ENCODE measurements around the gene ATP6V1G2. TPM values are rescaled to one million over a fixed set of nuclear protein-coding genes. Genes with fewer than 3 reads are reported as not detected.
A peak's percentile ranks its signal among the peaks of the same experiment; 100 is the strongest.

The ATP6V1G2 gene
- total RNA-seq, 1 donor from 2014 or later: 5.1 TPM

DNA sequence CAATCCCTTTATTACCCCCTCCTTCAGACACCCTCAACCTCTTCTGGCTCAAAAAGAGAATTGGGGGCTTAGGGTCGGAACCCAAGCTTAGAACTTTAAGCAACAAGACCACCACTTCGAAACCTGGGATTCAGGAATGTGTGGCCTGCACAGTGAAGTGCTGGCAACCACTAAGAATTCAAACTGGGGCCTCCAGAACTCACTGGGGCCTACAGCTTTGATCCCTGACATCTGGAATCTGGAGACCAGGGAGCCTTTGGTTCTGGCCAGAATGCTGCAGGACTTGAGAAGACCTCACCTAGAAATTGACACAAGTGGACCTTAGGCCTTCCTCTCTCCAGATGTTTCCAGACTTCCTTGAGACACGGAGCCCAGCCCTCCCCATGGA lies 31.2 kb upstream of the ATP6V1G2 start:
- Mint-ChIP-seq H3K27me3 (ENCODE audit: low read depth) (peaks cover 18% of the 10 kb centered on the region), H3K9me3 (no peaks in the 10 kb centered on the region), H3K4me1 (peaks cover 16% of the 10 kb centered on the region), H3K36me3 (ENCODE audit: low read depth) (no peaks in the 10 kb centered on the region), H3K27ac (ENCODE audit: unreplicated experiment) (no peak overlapping the region), H3K4me3 (no peak overlapping the region)
- TF ChIP-seq, protein P1, sequence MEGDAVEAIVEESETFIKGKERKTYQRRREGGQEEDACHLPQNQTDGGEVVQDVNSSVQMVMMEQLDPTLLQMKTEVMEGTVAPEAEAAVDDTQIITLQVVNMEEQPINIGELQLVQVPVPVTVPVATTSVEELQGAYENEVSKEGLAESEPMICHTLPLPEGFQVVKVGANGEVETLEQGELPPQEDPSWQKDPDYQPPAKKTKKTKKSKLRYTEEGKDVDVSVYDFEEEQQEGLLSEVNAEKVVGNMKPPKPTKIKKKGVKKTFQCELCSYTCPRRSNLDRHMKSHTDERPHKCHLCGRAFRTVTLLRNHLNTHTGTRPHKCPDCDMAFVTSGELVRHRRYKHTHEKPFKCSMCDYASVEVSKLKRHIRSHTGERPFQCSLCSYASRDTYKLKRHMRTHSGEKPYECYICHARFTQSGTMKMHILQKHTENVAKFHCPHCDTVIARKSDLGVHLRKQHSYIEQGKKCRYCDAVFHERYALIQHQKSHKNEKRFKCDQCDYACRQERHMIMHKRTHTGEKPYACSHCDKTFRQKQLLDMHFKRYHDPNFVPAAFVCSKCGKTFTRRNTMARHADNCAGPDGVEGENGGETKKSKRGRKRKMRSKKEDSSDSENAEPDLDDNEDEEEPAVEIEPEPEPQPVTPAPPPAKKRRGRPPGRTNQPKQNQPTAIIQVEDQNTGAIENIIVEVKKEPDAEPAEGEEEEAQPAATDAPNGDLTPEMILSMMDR (conservative IDR thresholded peaks at IDR 0.05): no peak
- no peak for DNase-seq (ENCODE audit: low read depth, low spot score)

DNA sequence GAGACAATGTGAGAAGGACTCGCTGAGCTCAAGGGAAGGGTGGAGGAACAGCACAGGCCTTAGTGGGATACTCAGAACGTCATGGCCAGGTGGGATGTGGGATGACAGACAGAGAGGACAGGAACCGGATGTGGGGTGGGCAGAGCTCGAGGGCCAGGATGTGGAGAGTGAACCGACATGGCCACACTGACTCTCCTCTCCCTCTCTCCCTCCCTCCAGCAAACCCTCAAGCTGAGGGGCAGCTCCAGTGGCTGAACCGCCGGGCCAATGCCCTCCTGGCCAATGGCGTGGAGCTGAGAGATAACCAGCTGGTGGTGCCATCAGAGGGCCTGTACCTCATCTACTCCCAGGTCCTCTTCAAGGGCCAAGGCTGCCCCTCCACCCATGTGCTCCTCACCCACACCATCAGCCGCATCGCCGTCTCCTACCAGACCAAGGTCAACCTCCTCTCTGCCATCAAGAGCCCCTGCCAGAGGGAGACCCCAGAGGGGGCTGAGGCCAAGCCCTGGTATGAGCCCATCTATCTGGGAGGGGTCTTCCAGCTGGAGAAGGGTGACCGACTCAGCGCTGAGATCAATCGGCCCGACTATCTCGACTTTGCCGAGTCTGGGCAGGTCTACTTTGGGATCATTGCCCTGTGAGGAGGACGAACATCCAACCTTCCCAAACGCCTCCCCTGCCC lies 30.6 kb upstream of the ATP6V1G2 start:
- Mint-ChIP-seq H3K27me3 (ENCODE audit: low read depth) (peaks cover 18% of the 10 kb centered on the region), H3K9me3 (no peaks in the 10 kb centered on the region), H3K36me3 (ENCODE audit: low read depth) (no peaks in the 10 kb centered on the region), H3K4me1 (peaks cover 16% of the 10 kb centered on the region), H3K27ac (ENCODE audit: unreplicated experiment) (peak overlapping the region; percentile 35), H3K4me3 (no peak overlapping the region)
- DNase-seq (ENCODE audit: low read depth, low spot score): no peak
- TF ChIP-seq, protein P1 (conservative IDR thresholded peaks at IDR 0.05): no peak

DNA sequence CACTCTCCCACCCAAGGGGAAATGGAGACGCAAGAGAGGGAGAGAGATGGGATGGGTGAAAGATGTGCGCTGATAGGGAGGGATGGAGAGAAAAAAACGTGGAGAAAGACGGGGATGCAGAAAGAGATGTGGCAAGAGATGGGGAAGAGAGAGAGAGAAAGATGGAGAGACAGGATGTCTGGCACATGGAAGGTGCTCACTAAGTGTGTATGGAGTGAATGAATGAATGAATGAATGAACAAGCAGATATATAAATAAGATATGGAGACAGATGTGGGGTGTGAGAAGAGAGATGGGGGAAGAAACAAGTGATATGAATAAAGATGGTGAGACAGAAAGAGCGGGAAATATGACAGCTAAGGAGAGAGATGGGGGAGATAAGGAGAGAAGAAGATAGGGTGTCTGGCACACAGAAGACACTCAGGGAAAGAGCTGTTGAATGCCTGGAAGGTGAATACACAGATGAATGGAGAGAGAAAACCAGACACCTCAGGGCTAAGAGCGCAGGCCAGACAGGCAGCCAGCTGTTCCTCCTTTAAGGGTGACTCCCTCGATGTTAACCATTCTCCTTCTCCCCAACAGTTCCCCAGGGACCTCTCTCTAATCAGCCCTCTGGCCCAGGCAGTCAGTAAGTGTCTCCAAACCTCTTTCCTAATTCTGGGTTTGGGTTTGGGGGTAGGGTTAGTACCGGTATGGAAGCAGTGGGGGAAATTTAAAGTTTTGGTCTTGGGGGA lies 29.7 kb upstream of the ATP6V1G2 start:
- TF ChIP-seq, protein P1 (conservative IDR thresholded peaks at IDR 0.05): no peak
- Mint-ChIP-seq H3K27me3 (ENCODE audit: low read depth) (peaks cover 8% of the 10 kb centered on the region), H3K4me3 (no peak overlapping the region), H3K4me1 (peaks cover 7% of the 10 kb centered on the region), H3K27ac (ENCODE audit: unreplicated experiment) (no peak overlapping the region), H3K9me3 (no peaks in the 10 kb centered on the region), H3K36me3 (ENCODE audit: low read depth) (no peaks in the 10 kb centered on the region)
- no peak for DNase-seq (ENCODE audit: low read depth, low spot score)

DNA sequence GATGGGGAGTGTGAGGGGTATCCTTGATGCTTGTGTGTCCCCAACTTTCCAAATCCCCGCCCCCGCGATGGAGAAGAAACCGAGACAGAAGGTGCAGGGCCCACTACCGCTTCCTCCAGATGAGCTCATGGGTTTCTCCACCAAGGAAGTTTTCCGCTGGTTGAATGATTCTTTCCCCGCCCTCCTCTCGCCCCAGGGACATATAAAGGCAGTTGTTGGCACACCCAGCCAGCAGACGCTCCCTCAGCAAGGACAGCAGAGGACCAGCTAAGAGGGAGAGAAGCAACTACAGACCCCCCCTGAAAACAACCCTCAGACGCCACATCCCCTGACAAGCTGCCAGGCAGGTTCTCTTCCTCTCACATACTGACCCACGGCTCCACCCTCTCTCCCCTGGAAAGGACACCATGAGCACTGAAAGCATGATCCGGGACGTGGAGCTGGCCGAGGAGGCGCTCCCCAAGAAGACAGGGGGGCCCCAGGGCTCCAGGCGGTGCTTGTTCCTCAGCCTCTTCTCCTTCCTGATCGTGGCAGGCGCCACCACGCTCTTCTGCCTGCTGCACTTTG lies 29.0 kb upstream of the ATP6V1G2 start, which contains the start of gene TNF:
Gene TNF, plus strand, starts transcription at position 231 of the 567 bp plus-strand sequence. Its CDS starts 177 bp downstream, at position 408.
- H3K4me3 Mint-ChIP-seq: no peak within 1 kb of the TSS
- no peak for DNase-seq (ENCODE audit: low read depth, low spot score)
- no peaks in the 10 kb centered on the region for H3K36me3 Mint-ChIP-seq (ENCODE audit: low read depth)
- H3K9me3 Mint-ChIP-seq: no peaks in the 10 kb centered on the region
- peaks cover 3% of the 10 kb centered on the region for H3K27me3 Mint-ChIP-seq (ENCODE audit: low read depth)
- no peak within 1 kb of the TSS for H3K27ac Mint-ChIP-seq (ENCODE audit: unreplicated experiment)
- TF ChIP-seq, protein P1 (conservative IDR thresholded peaks at IDR 0.05): no peak
- peaks cover 2% of the 10 kb centered on the region for H3K4me1 Mint-ChIP-seq

DNA sequence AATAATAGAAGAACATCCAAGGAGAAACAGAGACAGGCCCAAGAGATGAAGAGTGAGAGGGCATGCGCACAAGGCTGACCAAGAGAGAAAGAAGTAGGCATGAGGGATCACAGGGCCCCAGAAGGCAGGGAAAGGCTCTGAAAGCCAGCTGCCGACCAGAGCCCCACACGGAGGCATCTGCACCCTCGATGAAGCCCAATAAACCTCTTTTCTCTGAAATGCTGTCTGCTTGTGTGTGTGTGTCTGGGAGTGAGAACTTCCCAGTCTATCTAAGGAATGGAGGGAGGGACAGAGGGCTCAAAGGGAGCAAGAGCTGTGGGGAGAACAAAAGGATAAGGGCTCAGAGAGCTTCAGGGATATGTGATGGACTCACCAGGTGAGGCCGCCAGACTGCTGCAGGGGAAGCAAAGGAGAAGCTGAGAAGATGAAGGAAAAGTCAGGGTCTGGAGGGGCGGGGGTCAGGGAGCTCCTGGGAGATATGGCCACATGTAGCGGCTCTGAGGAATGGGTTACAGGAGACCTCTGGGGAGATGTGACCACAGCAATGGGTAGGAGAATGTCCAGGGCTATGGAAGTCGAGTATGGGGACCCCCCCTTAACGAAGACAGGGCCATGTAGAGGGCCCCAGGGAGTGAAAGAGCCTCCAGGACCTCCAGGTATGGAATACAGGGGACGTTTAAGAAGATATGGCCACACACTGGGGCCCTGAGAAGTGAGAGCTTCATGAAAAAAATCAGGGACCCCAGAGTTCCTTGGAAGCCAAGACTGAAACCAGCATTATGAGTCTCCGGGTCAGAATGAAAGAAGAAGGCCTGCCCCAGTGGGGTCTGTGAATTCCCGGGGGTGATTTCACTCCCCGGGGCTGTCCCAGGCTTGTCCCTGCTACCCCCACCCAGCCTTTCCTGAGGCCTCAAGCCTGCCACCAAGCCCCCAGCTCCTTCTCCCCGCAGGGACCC lies 28.0 kb upstream of the ATP6V1G2 start:
- TF ChIP-seq, protein P1 (conservative IDR thresholded peaks at IDR 0.05): no peak
- H3K27me3 Mint-ChIP-seq (ENCODE audit: low read depth): peaks cover 3% of the 10 kb centered on the region

More for the DNA sequence above, 28.0 kb upstream of the ATP6V1G2 start:
- no peak overlapping the region for H3K27ac Mint-ChIP-seq (ENCODE audit: unreplicated experiment)
- no peaks in the 10 kb centered on the region for H3K4me1 Mint-ChIP-seq
- no peaks in the 10 kb centered on the region for H3K9me3 Mint-ChIP-seq
- DNase-seq (ENCODE audit: low read depth, low spot score): no peak
- no peaks in the 10 kb centered on the region for H3K36me3 Mint-ChIP-seq (ENCODE audit: low read depth)
- no peak overlapping the region for H3K4me3 Mint-ChIP-seq
